Prostate gland (tissue), 2 donors: ENCODE data around the gene CELF4. TPM values are rescaled to one million over a fixed set of nuclear protein-coding genes. Genes with fewer than 3 reads are reported as not detected.

Experiments
- DNase-seq: peaks from one replicate; pipeline ENCODE4 v3.0.0-alpha.2; 2019; ENCODE audit warnings: low spot score
- H3K27ac ChIP-seq, 2 donors: fragments of 200-600 bp; sonication (generic); 2 replicates each; pipeline ENCODE4 v1.5.1; 2017 to 2019
- H3K27me3 ChIP-seq: fragments of 200-600 bp; sonication (generic); replicated peaks from 2 replicates; pipeline ENCODE4 v1.5.1; 2019; ENCODE audit not compliant: insufficient read depth
- H3K36me3 ChIP-seq, 2 donors: fragments of 200-600 bp; sonication (generic); 1 replicate in 1 of 2; 2 replicates in 1 of 2; pipeline versions ENCODE4 v1.5.1 to v1.8.1; 2017 to 2019
- H3K4me1 ChIP-seq: fragments of 200-600 bp; sonication (generic); replicated peaks from 2 replicates; pipeline ENCODE4 v1.5.1; 2019
- H3K4me3 ChIP-seq, 2 donors: fragments of 200-600 bp; sonication (generic); 2 replicates each; pipeline ENCODE4 v1.5.1; 2017 to 2019
- H3K9me3 ChIP-seq: fragments of 200-600 bp; sonication (generic); 2 replicates; pipeline ENCODE4 v1.5.1; 2017
- CTCF ChIP-seq, 4 experiments: fragments of 200-600 bp in 2 of 4; fragments of 450-650 bp in 2 of 4; sonication (generic) in 2 of 4; IDR thresholded peaks; 1 replicate in 3 of 4; 2 replicates in 1 of 4; pipeline ENCODE4 v1.5.1; 2016 to 2019; ENCODE audit warnings: antibody characterized with exemption in 4 of 4, mild to moderate bottlenecking in 2 of 4, moderate library complexity in 2 of 4
- POLR2A ChIP-seq: fragments of 450-650 bp; IDR thresholded peaks from one replicate; pipeline ENCODE4 v1.6.1; 2016; ENCODE audit warnings: antibody characterized with exemption, mild to moderate bottlenecking
- POLR2AphosphoS5 ChIP-seq: sonication (generic); formaldehyde crosslinking; IDR thresholded peaks from one replicate; pipeline ENCODE4 v1.6.1; 2017; ENCODE audit warnings: antibody characterized with exemption
- WGBS: methylation state at CpG from one replicate; pipeline ENCODE4 v1.1.5; 2018; 5-methylcytosine and 5-hydroxymethylcytosine counted together
- intact Hi-C: fragments of 100-400 bp; cut with DNase I; formaldehyde crosslinking; loops from one replicate; pipeline ENCODE4 v1.14.2; 2022
- total RNA-seq, 2 donors: library from RNA; depleted of rRNA; stranded (reverse); fragments of >200 nt; gene quantifications; one replicate each; pipeline ENCODE4 v1.1.0, GENCODE V29; 2016

Gene CELF4
- total RNA-seq, 2 donors from 2014 or later: 7.8 to 8.5 TPM

GRCh38 chr18:37534627-37535026 is 31.0 kb downstream of the CELF4 start:
- DNase-seq: no peak
- Histone ChIP-seq H3K27ac (no peak overlapping the region), H3K27me3 (peaks cover 3% of the 10 kb centered on the region), H3K4me1 (no peaks in the 10 kb centered on the region), H3K4me3 (no peak overlapping the region), H3K36me3 (no peaks in the 10 kb centered on the region), H3K9me3 (no peaks in the 10 kb centered on the region)
- TF ChIP-seq POLR2A (no peak), POLR2AphosphoS5 (no peak)
- intact Hi-C loops: loop anchor here (5.0 to 10.0 kb wide), 3 partner anchors 90 to 192 kb away; no protein-coding TSS in a partner anchor
- 66% methylated on average over 9 of the region's 9 CpGs for WGBS

- no peak for DNase-seq
- intact Hi-C loops: loop anchor here (10.0 kb wide), 1 partner anchor 89 kb away; no protein-coding TSS in a partner anchor
- TF ChIP-seq CTCF (IDR thresholded peaks at IDR 0.05) (no peak), POLR2AphosphoS5 (no peak), POLR2A (no peak)
Observed at GRCh38 chr18:37533647-37534584, 31.7 kb downstream of the CELF4 start.

GRCh38 chr18:37532917-37533316 is 32.7 kb downstream of the CELF4 start:
- Histone ChIP-seq H3K27me3 (no peaks in the 10 kb centered on the region), H3K27ac (no peak overlapping the region), H3K36me3 (no peaks in the 10 kb centered on the region), H3K4me1 (no peaks in the 10 kb centered on the region), H3K4me3 (no peak overlapping the region), H3K9me3 (no peaks in the 10 kb centered on the region)
- TF ChIP-seq POLR2A (no peak), POLR2AphosphoS5 (no peak), CTCF (IDR thresholded peaks at IDR 0.05) (no peak)
- intact Hi-C loops: loop anchor here (10.0 kb wide), 1 partner anchor 88 kb away; no protein-coding TSS in a partner anchor
- WGBS: 78% methylated on average over 9 of the region's 9 CpGs
- DNase-seq: no peak

More at GRCh38 chr18:37533647-37534584, 31.7 kb downstream of the CELF4 start:
- Histone ChIP-seq H3K4me1 (no peaks in the 10 kb centered on the region), H3K27ac (no peak overlapping the region), H3K9me3 (no peaks in the 10 kb centered on the region), H3K27me3 (peaks cover 3% of the 10 kb centered on the region), H3K4me3 (no peak overlapping the region), H3K36me3 (no peaks in the 10 kb centered on the region)
- WGBS: 77% methylated on average over 22 of the region's 22 CpGs

- no peaks in the 10 kb centered on the region for H3K4me1 ChIP-seq
- H3K9me3 ChIP-seq: no peaks in the 10 kb centered on the region
- H3K27ac ChIP-seq: no peak overlapping the region
- 56% methylated on average over 4 of the region's 4 CpGs for WGBS
- no peak overlapping the region for H3K4me3 ChIP-seq
- TF ChIP-seq CTCF (IDR thresholded peaks at IDR 0.05) (no peak), POLR2AphosphoS5 (no peak), POLR2A (no peak)
- no peak for DNase-seq
- peaks cover 8% of the 10 kb centered on the region for H3K27me3 ChIP-seq
- intact Hi-C loops: loop anchor here (10.0 kb wide), 1 partner anchor 85 kb away; no protein-coding TSS in a partner anchor
- no peaks in the 10 kb centered on the region for H3K36me3 ChIP-seq
Observed at GRCh38 chr18:37529863-37530262, 35.7 kb downstream of the CELF4 start.

- TF ChIP-seq CTCF (IDR thresholded peaks at IDR 0.05) (no peak), POLR2A (no peak), POLR2AphosphoS5 (no peak)
- H3K9me3 ChIP-seq: no peaks in the 10 kb centered on the region
- intact Hi-C loops: no loop called here
- H3K4me3 ChIP-seq: no peak overlapping the region
- H3K4me1 ChIP-seq: no peaks in the 10 kb centered on the region
- WGBS: 83% methylated on average over 6 of the region's 6 CpGs
- H3K36me3 ChIP-seq: no peaks in the 10 kb centered on the region
- no peak for DNase-seq
- no peak overlapping the region for H3K27ac ChIP-seq
- peaks cover 10% of the 10 kb centered on the region for H3K27me3 ChIP-seq
Observed at GRCh38 chr18:37529296-37529695, 36.3 kb downstream of the CELF4 start.
